Right cardiac atrium (tissue), 5 donors: ENCODE results near the gene SNAPC4. TPM values are rescaled to one million over a fixed set of nuclear protein-coding genes. Genes with fewer than 3 reads are reported as not detected.
A peak's percentile ranks its signal among the peaks of the same experiment; 100 is the strongest.
"Not testable (repeated sequence)": the region's sequence is repeated elsewhere in the genome, so short reads cannot be mapped to it uniquely, and the experiment has no call there.

Experiments used
- ATAC-seq, 2 donors: fragments of 200-7000 bp; cut with Tn5 transposase; one replicate each; pipeline versions ENCODE4 v1.8.0 to v1.9.1; 2020; ENCODE audit warnings: moderate library complexity in 2 of 2, mild to moderate bottlenecking in 1 of 2
- DNase-seq, 3 donors: peaks; one replicate each; pipeline ENCODE4 v3.0.0-alpha.2; 2020
- H3K27ac ChIP-seq: one replicate; pipeline ENCODE4 v1.5.1; 2013; ENCODE audit warnings: mild to moderate bottlenecking, low read length, control low read depth, moderate library complexity
- H3K27me3 ChIP-seq: one replicate; pipeline ENCODE4 v1.6.1; 2013; ENCODE audit not compliant: control insufficient read depth, insufficient read depth
- H3K4me1 ChIP-seq: one replicate; pipeline ENCODE4 v1.6.1; 2013; ENCODE audit warnings: low read length; ENCODE audit not compliant: control insufficient read depth, insufficient read depth
- H3K4me3 ChIP-seq: one replicate; pipeline ENCODE4 v1.5.1; 2013; ENCODE audit warnings: low read length, control low read depth
- H3K9me3 ChIP-seq: one replicate; pipeline ENCODE4 v1.6.1; 2013; ENCODE audit warnings: low read length; ENCODE audit not compliant: control insufficient read depth
- WGBS: extraction: QIAGEN DNeasy Blood & Tissue Kit; methylation state at CpG from one replicate; pipeline ENCODE4 v1.1.7; 2013; 5-methylcytosine and 5-hydroxymethylcytosine counted together
- intact Hi-C, 4 donors: fragments of 100-400 bp; cut with DNase I; formaldehyde crosslinking; loops; one replicate each; pipeline versions ENCODE4 v1.11.0 to v1.14.0; 2022 to 2023
- polyA plus RNA-seq: library from polyadenylated mRNA; stranded (reverse); fragments of 200-250 nt; gene quantifications from one replicate; pipeline ENCODE4 v1.2.3, GENCODE V29; 2013
- total RNA-seq, 4 donors: library from RNA; stranded (reverse); fragmentation: NEBNext Ultra II Directional; extraction: Animal tissue kit (Norgen Biotek cat#: 25700); gene quantifications; one replicate each; pipeline ENCODE4 v1.2.1, GENCODE V29; 2021
- donor health status: healthy with polysubstance abuse.
- donor health status: DM: no; HTN: yes; CAD: no.
- donor health status: DM: no; HTN: no; CAD: no.
- donor health status: DM: no; HTN: yes; CAD: no; lungs with severe emphysema.
- donor health status: DM: yes; HTN: yes; CAD: no.

SNAPC4 gene
- total and polyA plus RNA-seq, 5 donors: 3.2 to 4.4 (median 3.8) TPM

- ATAC-seq: no peak
Observed at GRCh38 chr9:136431782-136432350, 31.9 kb upstream of the SNAPC4 start.

GRCh38 chr9:136430588-136431234 is 30.7 kb upstream of the SNAPC4 start:
- intact Hi-C loops: no loop called here
- DNase-seq (no peak), ATAC-seq (no peak)
- 93% methylated on average over 29 of the region's 29 CpGs for WGBS
- no peak overlapping the region for H3K27ac ChIP-seq
- H3K4me3 ChIP-seq: no peak overlapping the region
- no peaks in the 10 kb centered on the region for H3K27me3 ChIP-seq
- H3K9me3 ChIP-seq: no peaks in the 10 kb centered on the region
- H3K4me1 ChIP-seq: no peaks in the 10 kb centered on the region

More at GRCh38 chr9:136431782-136432350, 31.9 kb upstream of the SNAPC4 start:
- no peaks in the 10 kb centered on the region for H3K9me3 ChIP-seq
- DNase-seq: no peak
- H3K4me1 ChIP-seq: no peaks in the 10 kb centered on the region
- no peaks in the 10 kb centered on the region for H3K27me3 ChIP-seq
- H3K27ac ChIP-seq: no peak overlapping the region
- intact Hi-C loops: no loop called here
- 93% methylated on average over 36 of the region's 36 CpGs for WGBS
- H3K4me3 ChIP-seq: no peak overlapping the region

- 75% methylated on average over 32 of the region's 32 CpGs for WGBS
- H3K27me3 ChIP-seq: no peaks in the 10 kb centered on the region
- DNase-seq: no peak
- intact Hi-C loops: no loop called here
- H3K27ac ChIP-seq: no peak overlapping the region
- no peaks in the 10 kb centered on the region for H3K4me1 ChIP-seq
- no peaks in the 10 kb centered on the region for H3K9me3 ChIP-seq
- ATAC-seq: peak; percentile 9 to 17
- H3K4me3 ChIP-seq: no peak overlapping the region
Observed at GRCh38 chr9:136429683-136430491, 29.9 kb upstream of the SNAPC4 start.

DNA sequence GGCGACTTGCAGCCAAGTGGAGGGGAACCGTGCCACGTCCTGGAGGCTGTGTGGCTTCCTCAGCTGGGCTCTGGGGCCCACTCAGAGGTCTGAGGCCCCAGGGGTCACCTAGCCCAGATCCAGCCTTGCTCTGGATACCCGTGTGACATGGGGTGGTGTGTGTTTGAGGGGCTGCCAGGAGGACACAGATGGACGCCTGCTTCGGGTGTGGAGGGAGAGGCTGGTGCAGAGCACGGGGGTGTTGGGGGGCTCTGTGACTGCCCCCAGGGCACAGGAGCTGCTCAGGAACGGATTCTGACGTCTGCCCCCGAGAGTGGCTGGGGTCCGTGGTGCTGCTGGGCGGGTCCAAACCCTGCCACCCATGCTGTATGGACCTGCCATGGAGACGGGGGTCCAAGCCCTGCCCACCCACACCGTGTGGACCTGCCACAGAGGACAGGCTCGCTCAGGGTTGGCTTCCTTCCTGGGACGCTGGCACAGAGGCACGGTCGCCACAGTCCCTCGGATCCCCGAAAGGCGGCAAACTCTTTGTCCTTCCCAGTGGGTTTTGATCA is 29.2 kb upstream of the SNAPC4 start:
- H3K4me3 ChIP-seq: no peak overlapping the region
- intact Hi-C loops: no loop called here
- H3K4me1 ChIP-seq: no peaks in the 10 kb centered on the region
- 89% methylated on average over 21 of the region's 21 CpGs for WGBS
- DNase-seq (no peak), ATAC-seq (peak; percentile 7 to 21)
- H3K27ac ChIP-seq: no peak overlapping the region
- H3K27me3 ChIP-seq: no peaks in the 10 kb centered on the region
- no peaks in the 10 kb centered on the region for H3K9me3 ChIP-seq

DNA sequence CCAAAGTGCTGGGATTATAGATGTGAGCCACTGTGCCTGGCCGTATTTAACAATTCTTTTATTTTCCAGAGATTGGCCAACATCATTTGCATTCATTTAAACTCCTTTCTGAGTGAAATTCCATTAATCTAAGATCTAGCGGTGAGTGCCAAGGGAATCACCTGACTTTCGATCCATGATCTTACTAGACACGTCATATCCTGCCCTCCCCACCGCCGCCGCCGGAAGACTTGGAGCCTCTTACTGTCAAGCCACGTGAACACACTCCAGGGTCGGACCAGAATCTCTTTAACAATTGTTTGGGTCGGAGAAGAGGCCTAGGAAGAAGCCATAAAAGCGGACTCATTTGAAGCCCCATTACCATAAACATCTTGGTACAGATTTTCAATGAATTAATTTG is 26.8 kb upstream of the SNAPC4 start:
- H3K4me3 ChIP-seq: no peak overlapping the region
- ATAC-seq (no peak), DNase-seq (no peak)
- no peaks in the 10 kb centered on the region for H3K9me3 ChIP-seq
- intact Hi-C loops: no loop called here
- no peaks in the 10 kb centered on the region for H3K27me3 ChIP-seq
- 79% methylated on average over 12 of the region's 12 CpGs for WGBS
- H3K4me1 ChIP-seq: no peaks in the 10 kb centered on the region
- H3K27ac ChIP-seq: no peak overlapping the region

GRCh38 chr9:136425367-136425766 is 25.4 kb upstream of the SNAPC4 start:
- H3K27ac ChIP-seq, ATAC-seq, H3K4me3 ChIP-seq, H3K27me3 ChIP-seq, DNase-seq, H3K4me1 ChIP-seq, intact Hi-C loops, H3K9me3 ChIP-seq: not testable (repeated sequence)
- WGBS: 83% methylated on average over 7 of the region's 7 CpGs

- DNase-seq (no peak), ATAC-seq (no peak)
- Histone ChIP-seq H3K27me3 (no peaks in the 10 kb centered on the region), H3K4me1 (no peaks in the 10 kb centered on the region), H3K4me3 (no peak overlapping the region), H3K9me3 (no peaks in the 10 kb centered on the region), H3K27ac (no peak overlapping the region)
- intact Hi-C loops: no loop called here
- WGBS: 86% methylated on average over 27 of the region's 27 CpGs
Observed at GRCh38 chr9:136424750-136425362, 24.9 kb upstream of the SNAPC4 start.

DNA sequence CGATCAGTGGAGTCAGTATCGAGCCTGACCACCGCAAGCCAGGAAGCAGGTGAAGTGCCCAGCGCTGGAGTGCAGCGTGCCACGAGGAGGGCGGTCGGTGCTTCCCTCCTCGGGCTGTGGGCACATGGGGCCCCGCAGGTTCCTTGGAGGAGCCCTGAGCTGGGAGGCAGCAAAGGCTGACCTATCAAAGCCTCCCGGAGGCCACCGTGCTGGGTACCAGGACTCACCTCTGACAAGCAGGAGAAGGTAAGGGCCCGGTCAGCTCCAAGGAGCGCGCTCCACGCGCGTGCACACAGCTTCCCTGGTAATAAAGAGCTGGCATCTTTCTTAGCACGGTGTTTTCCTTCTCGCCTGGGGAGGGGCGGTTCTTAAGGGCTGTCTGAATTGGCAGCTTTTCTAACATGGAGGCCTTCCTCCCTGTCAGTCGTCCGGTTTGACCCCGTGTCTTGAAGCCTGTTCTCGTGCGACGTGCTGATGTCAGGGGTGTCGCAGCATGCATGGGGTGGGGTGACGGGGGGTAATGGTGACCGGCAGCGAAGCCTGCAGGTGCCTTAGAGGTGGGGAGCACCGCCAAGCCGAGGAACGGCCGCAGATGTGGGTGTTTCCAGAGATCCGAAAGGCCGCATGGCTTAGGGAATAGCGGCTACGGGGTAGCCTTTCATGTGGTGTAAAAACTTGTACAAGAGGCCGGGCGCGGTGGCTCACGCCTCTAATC is 23.6 kb upstream of the SNAPC4 start:
- DNase-seq (no peak), ATAC-seq (no peak)
- WGBS: 94% methylated on average over 43 of the region's 43 CpGs
- Histone ChIP-seq H3K27me3 (no peaks in the 10 kb centered on the region), H3K27ac (no peak overlapping the region), H3K4me1 (no peaks in the 10 kb centered on the region), H3K4me3 (no peak overlapping the region), H3K9me3 (no peaks in the 10 kb centered on the region)
- intact Hi-C loops: no loop called here

- DNase-seq (no peak), ATAC-seq (no peak)
- no peaks in the 10 kb centered on the region for H3K4me1 ChIP-seq
- intact Hi-C loops: no loop called here
- H3K9me3 ChIP-seq: no peaks in the 10 kb centered on the region
- no peak overlapping the region for H3K4me3 ChIP-seq
- no peaks in the 10 kb centered on the region for H3K27me3 ChIP-seq
- H3K27ac ChIP-seq: no peak overlapping the region
- 95% methylated on average over 26 of the region's 26 CpGs for WGBS
Observed at GRCh38 chr9:136422876-136423275, 22.9 kb upstream of the SNAPC4 start.

DNA sequence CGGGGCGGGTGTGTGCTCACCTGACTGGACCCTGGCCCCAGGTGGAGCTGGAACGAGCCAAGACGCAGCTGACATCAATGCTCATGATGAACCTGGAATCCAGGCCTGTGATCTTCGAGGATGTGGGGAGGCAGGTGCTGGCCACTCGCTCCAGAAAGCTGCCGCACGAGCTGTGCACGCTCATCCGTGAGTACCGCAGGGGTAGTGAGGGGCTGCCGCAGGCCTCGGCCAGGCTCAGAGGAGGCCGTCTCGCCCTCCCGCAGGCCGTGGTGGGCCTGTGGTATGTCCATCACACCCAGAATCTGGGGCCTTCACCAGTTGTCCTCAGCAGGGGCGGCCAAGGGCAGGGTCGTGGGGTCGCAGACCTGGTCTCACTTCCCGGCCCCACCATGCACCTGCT is 21.8 kb upstream of the SNAPC4 start:
- WGBS: 92% methylated on average over 21 of the region's 21 CpGs
- no peaks in the 10 kb centered on the region for H3K27me3 ChIP-seq
- no peak for DNase-seq
- no peaks in the 10 kb centered on the region for H3K9me3 ChIP-seq
- intact Hi-C loops: no loop called here
- H3K27ac ChIP-seq: no peak overlapping the region
- ATAC-seq: peak in 1 of 2 donors; percentile 20
- no peak overlapping the region for H3K4me3 ChIP-seq
- no peaks in the 10 kb centered on the region for H3K4me1 ChIP-seq
